Tibial nerve (tissue), 4 donors: ENCODE data around the gene OR9Q1. TPM values are rescaled to one million over a fixed set of nuclear protein-coding genes. Genes with fewer than 3 reads are reported as not detected.

Experiments
- DNase-seq, 2 donors: peaks; one replicate each; pipeline ENCODE4 v3.0.0-alpha.2; 2019; ENCODE audit warnings: low spot score in 2 of 2
- H3K27ac ChIP-seq, 4 donors: fragments of 200-600 bp; sonication (generic) in 3 of 4; one replicate each; pipeline ENCODE4 v1.5.1; 2017 to 2019; ENCODE audit warnings: mild to moderate bottlenecking in 1 of 4
- H3K27me3 ChIP-seq, 2 donors: fragments of 200-600 bp; sonication (generic) in 1 of 2; one replicate each; pipeline versions ENCODE4 v1.5.1 to v1.6.0; 2017 to 2019
- H3K36me3 ChIP-seq, 3 donors: fragments of 200-600 bp; sonication (generic); one replicate each; pipeline ENCODE4 v1.5.1; 2018 to 2019
- H3K4me1 ChIP-seq, 4 donors: fragments of 200-600 bp; sonication (generic) in 3 of 4; one replicate each; pipeline ENCODE4 v1.5.1; 2017 to 2019
- H3K4me3 ChIP-seq, 4 donors: fragments of 200-600 bp; sonication (generic) in 3 of 4; one replicate each; pipeline ENCODE4 v1.5.1; 2017 to 2019; ENCODE audit warnings: mild to moderate bottlenecking in 1 of 4, moderate library complexity in 1 of 4
- H3K9me3 ChIP-seq, 4 donors: fragments of 200-600 bp; sonication (generic) in 3 of 4; one replicate each; pipeline ENCODE4 v1.5.1; 2017 to 2019
- EP300 ChIP-seq, 2 donors: sonication (generic); formaldehyde crosslinking; IDR thresholded peaks; one replicate each; pipeline ENCODE4 v1.6.1; 2017; ENCODE audit warnings: antibody characterized with exemption in 2 of 2, mild to moderate bottlenecking in 1 of 2
- POLR2A ChIP-seq, 2 donors: fragments of 450-650 bp; IDR thresholded peaks; one replicate each; pipeline ENCODE4 v1.6.1; 2017; ENCODE audit warnings: antibody characterized with exemption in 2 of 2, mild to moderate bottlenecking in 2 of 2, moderate library complexity in 2 of 2
- WGBS, 2 donors: methylation state at CpG; one replicate each; pipeline ENCODE4 v1.1.5; 2018; 5-methylcytosine and 5-hydroxymethylcytosine counted together
- total RNA-seq, 4 donors: library from RNA; depleted of rRNA; stranded (reverse); fragments of >200 nt; gene quantifications; one replicate each; pipeline ENCODE4 v1.1.0, GENCODE V29; 2016
- TF ChIP-seq, protein P1 (sequence below), 5 experiments: fragments of 200-600 bp in 3 of 5; fragments of 450-650 bp in 2 of 5; sonication (generic) in 3 of 5; IDR thresholded peaks; one replicate each; pipeline ENCODE4 v1.5.1; 2016 to 2019; ENCODE audit warnings: antibody characterized with exemption in 5 of 5, mild to moderate bottlenecking in 3 of 5, moderate library complexity in 2 of 5

Gene OR9Q1
- total RNA-seq, 4 donors from 2014 or later = not detected

DNA sequence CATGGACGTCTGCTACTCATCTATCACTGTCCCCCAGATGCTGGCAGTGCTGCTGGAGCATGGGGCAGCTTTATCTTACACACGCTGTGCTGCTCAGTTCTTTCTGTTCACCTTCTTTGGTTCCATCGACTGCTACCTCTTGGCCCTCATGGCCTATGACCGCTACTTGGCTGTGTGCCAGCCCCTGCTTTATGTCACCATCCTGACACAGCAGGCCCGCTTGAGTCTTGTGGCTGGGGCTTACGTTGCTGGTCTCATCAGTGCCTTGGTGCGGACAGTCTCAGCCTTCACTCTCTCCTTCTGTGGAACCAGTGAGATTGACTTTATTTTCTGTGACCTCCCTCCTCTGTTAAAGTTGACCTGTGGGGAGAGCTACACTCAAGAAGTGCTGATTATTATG lies 156.0 kb downstream of the OR9Q1 start:
- Histone ChIP-seq H3K4me3 (no peak overlapping the region), H3K9me3 (no peaks in the 10 kb centered on the region), H3K27ac (no peak overlapping the region), H3K4me1 (no peaks in the 10 kb centered on the region), H3K27me3 (no peaks in the 10 kb centered on the region), H3K36me3 (no peaks in the 10 kb centered on the region)
- TF ChIP-seq EP300 (IDR thresholded peaks at IDR 0.05) (no peak), POLR2A (IDR thresholded peaks at IDR 0.05) (no peak)
- TF ChIP-seq, protein P1, sequence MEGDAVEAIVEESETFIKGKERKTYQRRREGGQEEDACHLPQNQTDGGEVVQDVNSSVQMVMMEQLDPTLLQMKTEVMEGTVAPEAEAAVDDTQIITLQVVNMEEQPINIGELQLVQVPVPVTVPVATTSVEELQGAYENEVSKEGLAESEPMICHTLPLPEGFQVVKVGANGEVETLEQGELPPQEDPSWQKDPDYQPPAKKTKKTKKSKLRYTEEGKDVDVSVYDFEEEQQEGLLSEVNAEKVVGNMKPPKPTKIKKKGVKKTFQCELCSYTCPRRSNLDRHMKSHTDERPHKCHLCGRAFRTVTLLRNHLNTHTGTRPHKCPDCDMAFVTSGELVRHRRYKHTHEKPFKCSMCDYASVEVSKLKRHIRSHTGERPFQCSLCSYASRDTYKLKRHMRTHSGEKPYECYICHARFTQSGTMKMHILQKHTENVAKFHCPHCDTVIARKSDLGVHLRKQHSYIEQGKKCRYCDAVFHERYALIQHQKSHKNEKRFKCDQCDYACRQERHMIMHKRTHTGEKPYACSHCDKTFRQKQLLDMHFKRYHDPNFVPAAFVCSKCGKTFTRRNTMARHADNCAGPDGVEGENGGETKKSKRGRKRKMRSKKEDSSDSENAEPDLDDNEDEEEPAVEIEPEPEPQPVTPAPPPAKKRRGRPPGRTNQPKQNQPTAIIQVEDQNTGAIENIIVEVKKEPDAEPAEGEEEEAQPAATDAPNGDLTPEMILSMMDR (IDR thresholded peaks at IDR 0.05) = no peak
- WGBS, 2 donors = 65 to 66% methylated on average over 7 of the region's 7 CpGs
- DNase-seq = no peak

DNA sequence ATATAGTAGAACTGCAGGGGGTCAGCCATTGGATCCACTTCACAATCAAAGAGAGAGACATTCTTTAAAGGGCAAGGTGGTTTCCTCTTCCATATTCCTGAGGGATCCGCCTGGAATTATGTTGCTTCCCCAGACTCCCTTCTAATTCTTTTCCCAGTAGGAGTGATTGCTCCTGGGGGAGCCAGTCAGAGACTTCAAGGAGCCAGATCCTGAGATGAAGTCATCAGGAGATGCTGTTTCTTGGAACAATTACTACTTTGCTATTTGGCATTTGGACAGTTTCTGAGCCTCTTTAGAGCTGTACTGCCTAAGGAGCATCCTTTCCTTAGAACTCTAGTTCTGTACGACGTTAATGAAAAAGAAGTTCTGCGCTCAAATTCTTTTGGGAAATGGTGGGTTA lies 163.3 kb downstream of the OR9Q1 start:
- no peak overlapping the region for H3K4me3 ChIP-seq
- DNase-seq = no peak
- H3K36me3 ChIP-seq = no peaks in the 10 kb centered on the region
- no peaks in the 10 kb centered on the region for H3K27me3 ChIP-seq
- no peaks in the 10 kb centered on the region for H3K9me3 ChIP-seq
- H3K4me1 ChIP-seq = no peaks in the 10 kb centered on the region
- TF ChIP-seq, protein P1 (IDR thresholded peaks at IDR 0.05) = no peak
- TF ChIP-seq EP300 (IDR thresholded peaks at IDR 0.05) = no peak
- no peak for TF ChIP-seq POLR2A (IDR thresholded peaks at IDR 0.05)
- WGBS, 2 donors = 71 to 89% methylated on average over 4 of the region's 4 CpGs
- no peak overlapping the region for H3K27ac ChIP-seq

DNA sequence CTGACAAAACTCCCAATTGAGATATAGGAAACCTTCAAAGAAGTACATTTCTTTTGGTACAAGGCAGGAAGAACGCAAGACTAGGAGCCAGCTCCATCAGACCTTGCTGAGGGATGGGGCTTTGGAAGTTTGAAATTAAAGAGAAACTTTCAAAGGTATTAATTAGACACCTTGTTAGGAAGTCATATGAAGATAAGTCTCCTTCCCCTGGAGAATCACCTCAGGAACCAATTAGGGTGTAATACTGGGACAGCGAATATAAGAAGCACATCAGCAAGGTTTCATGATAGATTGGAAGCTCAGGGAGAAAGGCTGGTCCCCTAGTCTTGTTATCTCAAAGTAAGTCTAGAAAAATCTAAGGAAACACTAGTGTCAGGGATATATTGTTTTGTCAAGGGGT lies 165.1 kb downstream of the OR9Q1 start, which contains the start of gene OR9Q2:
Gene OR9Q2 (plus strand): TSS at position 301 of the 400 bp plus-strand sequence. CDS start 1,421 bp downstream, outside the sequence.
- no peak within 1 kb of the TSS for H3K27ac ChIP-seq
- H3K9me3 ChIP-seq = no peaks in the 10 kb centered on the region
- TF ChIP-seq, protein P1 (IDR thresholded peaks at IDR 0.05) = no peak
- TF ChIP-seq POLR2A (IDR thresholded peaks at IDR 0.05) = no peak
- no peak for TF ChIP-seq EP300 (IDR thresholded peaks at IDR 0.05)
- H3K36me3 ChIP-seq = no peaks in the 10 kb centered on the region
- WGBS, 2 donors = 91 to 93% methylated on average over 2 of the region's 2 CpGs
- DNase-seq = no peak
- H3K4me1 ChIP-seq = no peaks in the 10 kb centered on the region
- H3K4me3 ChIP-seq = no peak within 1 kb of the TSS
- H3K27me3 ChIP-seq = no peaks in the 10 kb centered on the region

DNA sequence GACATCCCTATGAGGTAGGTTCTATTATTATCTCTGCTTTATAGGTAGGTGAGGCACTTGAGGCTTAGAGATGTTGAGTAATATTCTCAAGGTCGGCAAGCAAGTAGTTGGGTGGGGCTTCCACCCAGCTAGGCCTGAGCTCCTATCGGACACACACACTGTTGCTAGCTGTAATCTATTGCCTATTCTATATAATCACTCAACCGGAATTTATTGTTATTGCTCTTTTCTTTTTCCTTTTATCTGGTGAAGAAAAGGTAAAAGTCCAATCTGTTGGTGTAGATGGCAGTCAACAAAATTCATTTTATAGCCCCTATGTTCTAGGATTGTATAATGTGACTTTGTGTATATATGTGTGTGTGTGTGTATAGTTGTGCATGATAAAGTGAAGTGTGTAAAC lies 168.5 kb downstream of the OR9Q1 start:
- Histone ChIP-seq H3K4me3 (no peak overlapping the region), H3K27me3 (no peaks in the 10 kb centered on the region), H3K9me3 (peaks cover 0 to 6% (median 0%) of the 10 kb centered on the region in 4 donors), H3K36me3 (no peaks in the 10 kb centered on the region), H3K4me1 (no peaks in the 10 kb centered on the region), H3K27ac (no peak overlapping the region)
- WGBS, 2 donors = 68 to 72% methylated on average over 3 of the region's 3 CpGs
- TF ChIP-seq POLR2A (IDR thresholded peaks at IDR 0.05) (no peak), EP300 (IDR thresholded peaks at IDR 0.05) (no peak)
- TF ChIP-seq, protein P1 (IDR thresholded peaks at IDR 0.05) = no peak
- no peak for DNase-seq

DNA sequence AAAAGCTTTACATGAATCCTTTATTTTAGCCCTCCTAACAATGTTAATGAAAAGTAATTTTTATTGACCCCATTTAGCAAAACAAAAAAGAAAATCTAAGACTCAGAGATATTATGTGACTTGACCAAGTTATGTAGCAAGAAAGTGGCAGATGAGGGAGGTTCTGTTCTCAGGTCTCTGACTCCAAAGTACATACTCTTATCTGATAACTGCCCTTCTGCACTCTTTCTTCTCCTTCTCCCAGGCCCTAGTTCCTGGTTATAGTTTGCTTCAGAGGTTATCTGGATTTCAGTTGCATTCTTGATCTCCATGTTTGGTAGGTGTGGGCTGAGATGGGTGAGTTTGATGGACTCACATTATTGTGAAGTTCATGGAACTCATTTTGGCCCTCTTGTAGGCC lies 169.7 kb downstream of the OR9Q1 start:
- TF ChIP-seq EP300 (IDR thresholded peaks at IDR 0.05) (no peak), POLR2A (IDR thresholded peaks at IDR 0.05) (no peak)
- TF ChIP-seq, protein P1 (IDR thresholded peaks at IDR 0.05) = no peak
- Histone ChIP-seq H3K36me3 (no peaks in the 10 kb centered on the region), H3K27ac (no peak overlapping the region), H3K4me3 (no peak overlapping the region), H3K4me1 (no peaks in the 10 kb centered on the region), H3K9me3 (peaks cover 0 to 6% (median 0%) of the 10 kb centered on the region in 4 donors), H3K27me3 (no peaks in the 10 kb centered on the region)
- DNase-seq = no peak
